Measurements from ENCODE around the gene ACKR4. TPM values are rescaled to one million over a fixed set of nuclear protein-coding genes. Genes with fewer than 3 reads are reported as not detected.
"Not testable (repeated sequence)": the region's sequence is repeated elsewhere in the genome, so short reads cannot be mapped to it uniquely, and the experiment has no call there.

The ACKR4 gene
- total and polyA plus RNA-seq, 7 donors, result 0.11 to 0.64 (median 0.23) TPM; not detected in 1

DNA sequence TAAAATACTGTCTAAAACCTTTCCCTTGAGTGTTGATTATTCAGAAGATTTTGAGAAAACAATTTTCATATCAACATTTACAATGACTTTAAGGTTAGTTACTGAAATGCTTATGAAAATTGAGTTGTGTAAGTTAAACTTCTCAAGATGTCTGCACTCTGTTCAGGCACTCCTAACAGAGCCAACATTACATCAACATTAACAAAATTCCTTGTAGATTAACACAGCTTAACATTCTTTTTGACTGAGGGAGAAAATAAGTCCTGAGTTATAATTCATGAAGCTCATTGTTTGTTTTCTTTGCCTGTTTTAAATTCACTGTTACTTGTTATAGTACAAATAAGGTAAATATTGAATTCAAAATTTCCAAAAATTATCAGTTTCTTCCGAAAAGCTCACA is 9.0 kb downstream of the ACKR4 start:
- Histone ChIP-seq H3K27me3 (ENCODE audit: insufficient read depth in 3 of 3, low read length in 2 of 3) (no peaks in the 10 kb centered on the region), H3K36me3 (ENCODE audit: insufficient read depth in 1 of 2, low read depth in 1 of 2) (peaks cover 0 to 30% of the 10 kb centered on the region in 2 donors), H3K9me3 (no peaks in the 10 kb centered on the region), H3K4me1 (no peaks in the 10 kb centered on the region), H3K27ac (no peak overlapping the region), H3K4me3 (no peak overlapping the region)
- no peak for DNase-seq
- no peak for ATAC-seq
- 89 to 96% (median 90%) methylated on average over 1 of the region's 1 CpG for WGBS, 3 donors
- intact Hi-C loops (cut with DNase I), result no loop called here
- TF ChIP-seq, protein P1, sequence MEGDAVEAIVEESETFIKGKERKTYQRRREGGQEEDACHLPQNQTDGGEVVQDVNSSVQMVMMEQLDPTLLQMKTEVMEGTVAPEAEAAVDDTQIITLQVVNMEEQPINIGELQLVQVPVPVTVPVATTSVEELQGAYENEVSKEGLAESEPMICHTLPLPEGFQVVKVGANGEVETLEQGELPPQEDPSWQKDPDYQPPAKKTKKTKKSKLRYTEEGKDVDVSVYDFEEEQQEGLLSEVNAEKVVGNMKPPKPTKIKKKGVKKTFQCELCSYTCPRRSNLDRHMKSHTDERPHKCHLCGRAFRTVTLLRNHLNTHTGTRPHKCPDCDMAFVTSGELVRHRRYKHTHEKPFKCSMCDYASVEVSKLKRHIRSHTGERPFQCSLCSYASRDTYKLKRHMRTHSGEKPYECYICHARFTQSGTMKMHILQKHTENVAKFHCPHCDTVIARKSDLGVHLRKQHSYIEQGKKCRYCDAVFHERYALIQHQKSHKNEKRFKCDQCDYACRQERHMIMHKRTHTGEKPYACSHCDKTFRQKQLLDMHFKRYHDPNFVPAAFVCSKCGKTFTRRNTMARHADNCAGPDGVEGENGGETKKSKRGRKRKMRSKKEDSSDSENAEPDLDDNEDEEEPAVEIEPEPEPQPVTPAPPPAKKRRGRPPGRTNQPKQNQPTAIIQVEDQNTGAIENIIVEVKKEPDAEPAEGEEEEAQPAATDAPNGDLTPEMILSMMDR (IDR thresholded peaks at IDR 0.05), result no peak

DNA sequence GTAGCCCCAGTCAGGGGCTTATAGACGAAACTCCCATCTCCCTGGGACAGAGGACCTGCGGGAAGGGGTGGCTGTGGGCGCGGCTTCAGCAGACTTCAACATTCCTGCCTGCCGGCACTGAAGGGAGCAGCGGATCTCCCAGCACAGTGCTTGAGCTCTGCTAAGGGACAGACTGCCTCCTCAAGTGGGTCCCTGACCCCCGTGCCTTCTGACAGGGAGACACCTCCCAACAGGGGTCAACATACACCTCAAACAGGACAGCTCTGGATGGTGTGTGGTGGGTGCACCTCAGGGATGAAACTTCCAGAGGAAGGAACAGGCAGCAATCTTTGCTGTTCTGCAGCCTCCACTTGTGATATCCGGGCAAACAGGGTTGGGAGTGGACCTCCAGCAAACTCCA is 9.6 kb downstream of the ACKR4 start:
- ATAC-seq; intact Hi-C loops (cut with DNase I); H3K27me3 ChIP-seq (ENCODE audit: insufficient read depth in 3 of 3, low read length in 2 of 3); H3K4me3 ChIP-seq; DNase-seq; H3K27ac ChIP-seq; H3K4me1 ChIP-seq; H3K9me3 ChIP-seq: not testable (repeated sequence)
- 89 to 95% (median 92%) methylated on average over 8 of the region's 8 CpGs for whole genome bisulfite sequencing, 3 donors
- H3K36me3 ChIP-seq (ENCODE audit: insufficient read depth in 1 of 2, low read depth in 1 of 2), result peaks cover 0 to 30% of the 10 kb centered on the region in 2 donors

DNA sequence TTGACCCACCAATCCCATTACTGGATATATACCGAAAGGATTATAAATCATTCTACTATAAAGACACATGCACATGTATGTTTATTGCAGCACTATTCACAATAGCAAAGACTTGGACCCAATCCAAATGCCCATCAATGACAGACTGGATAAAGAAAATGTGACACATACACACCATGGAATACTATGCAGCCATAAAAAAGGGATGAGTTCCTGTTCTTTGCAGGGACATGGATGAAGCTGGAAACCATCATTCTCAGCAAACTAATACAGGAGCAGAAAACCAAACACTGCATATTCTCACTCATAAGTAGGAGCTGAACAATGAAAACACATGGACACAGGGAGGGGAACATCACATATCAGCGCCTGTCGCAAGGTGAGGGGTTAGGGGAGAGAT is 18.2 kb downstream of the ACKR4 start:
- not testable (repeated sequence) for H3K4me1 ChIP-seq; H3K27me3 ChIP-seq (ENCODE audit: insufficient read depth in 3 of 3, low read length in 2 of 3); H3K27ac ChIP-seq; H3K4me3 ChIP-seq; H3K9me3 ChIP-seq; ATAC-seq; DNase-seq
- intact Hi-C loops (cut with DNase I), result loop anchor here in 1 of 2 donors (5.0 kb wide), 1 partner anchor 368 kb away; no protein-coding TSS in a partner anchor
- peaks cover 0 to 19% of the 10 kb centered on the region in 2 donors for H3K36me3 ChIP-seq (ENCODE audit: insufficient read depth in 1 of 2, low read depth in 1 of 2)
- 97 to 99% (median 98%) methylated on average over 3 of the region's 3 CpGs for WGBS, 3 donors

DNA sequence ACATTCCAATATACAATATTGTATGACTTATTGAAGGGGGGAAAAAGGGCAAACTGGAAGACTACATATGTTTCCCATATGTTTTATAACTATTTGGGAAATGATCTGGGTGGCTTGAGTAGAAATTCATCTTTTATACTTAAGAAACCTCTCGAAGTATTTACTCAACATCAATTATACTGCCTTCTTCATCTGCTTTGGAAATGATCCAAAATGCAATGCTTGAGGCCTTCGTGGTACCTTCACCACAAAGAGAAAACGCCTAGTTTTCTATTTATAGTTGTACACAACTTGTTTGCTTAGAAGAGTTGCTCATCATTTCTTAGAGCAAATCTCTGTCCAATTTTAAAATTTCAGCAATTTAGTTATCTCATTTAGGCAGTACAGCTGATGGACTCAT is 18.8 kb downstream of the ACKR4 start:
- intact Hi-C loops (cut with DNase I), result loop anchor here in 1 of 2 donors (5.0 kb wide), 1 partner anchor 369 kb away; no protein-coding TSS in a partner anchor
- no peaks in the 10 kb centered on the region for H3K4me1 ChIP-seq
- no peaks in the 10 kb centered on the region for H3K27me3 ChIP-seq (ENCODE audit: insufficient read depth in 3 of 3, low read length in 2 of 3)
- H3K27ac ChIP-seq, result no peak overlapping the region
- peaks cover 5% of the 10 kb centered on the region for H3K9me3 ChIP-seq
- WGBS, 3 donors, result 58 to 82% (median 76%) methylated on average over 3 of the region's 3 CpGs
- no peak for ATAC-seq
- TF ChIP-seq, protein P1 (IDR thresholded peaks at IDR 0.05), result no peak
- H3K4me3 ChIP-seq, result no peak overlapping the region
- peaks cover 0 to 22% of the 10 kb centered on the region in 2 donors for H3K36me3 ChIP-seq (ENCODE audit: insufficient read depth in 1 of 2, low read depth in 1 of 2)
- DNase-seq, result no peak

DNA sequence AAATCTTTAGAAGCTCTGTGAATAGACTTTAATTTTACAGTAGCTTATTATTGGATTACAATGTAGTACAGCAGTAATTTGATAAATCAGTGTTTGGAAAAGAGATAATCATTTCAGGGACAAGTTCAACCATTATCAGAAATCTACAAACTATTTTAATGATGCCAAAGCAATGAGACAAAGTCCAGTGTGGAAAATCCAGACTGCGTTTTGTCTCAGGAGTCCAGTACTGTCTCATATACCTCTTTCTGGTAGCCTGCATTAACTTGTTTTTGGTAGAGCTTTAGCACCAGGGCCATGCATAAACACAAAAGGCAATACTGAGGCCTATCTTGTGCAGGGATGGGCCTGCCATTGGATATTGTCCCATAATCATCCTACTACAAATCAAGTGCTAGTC is 19.7 kb downstream of the ACKR4 start:
- ATAC-seq, result no peak
- peaks cover 5% of the 10 kb centered on the region for H3K9me3 ChIP-seq
- intact Hi-C loops (cut with DNase I), result loop anchor here in 1 of 2 donors (5.0 kb wide), 1 partner anchor 369 kb away; no protein-coding TSS in a partner anchor

More for the DNA sequence above, 19.7 kb downstream of the ACKR4 start:
- H3K4me3 ChIP-seq, result no peak overlapping the region
- 93 to 96% (median 94%) methylated on average over 1 of the region's 1 CpG for WGBS, 3 donors
- no peak overlapping the region for H3K27ac ChIP-seq
- peaks cover 0 to 25% of the 10 kb centered on the region in 2 donors for H3K36me3 ChIP-seq (ENCODE audit: insufficient read depth in 1 of 2, low read depth in 1 of 2)
- no peaks in the 10 kb centered on the region for H3K27me3 ChIP-seq (ENCODE audit: insufficient read depth in 3 of 3, low read length in 2 of 3)
- no peaks in the 10 kb centered on the region for H3K4me1 ChIP-seq
- TF ChIP-seq, protein P1 (IDR thresholded peaks at IDR 0.05), result no peak
- DNase-seq, result no peak

Measured in psoas muscle (tissue), 8 donors.